ENCODE data around the gene MSANTD1.

- TF ChIP-seq ISL1 (CRISPR knock-in tag; IDR thresholded peaks at IDR 0.05) = no peak
- no peak for TF ChIP-seq CREB5 (CRISPR knock-in tag; IDR thresholded peaks at IDR 0.05; ENCODE audit: low read depth)
- TF ChIP-seq SNAI2 (CRISPR knock-in tag; IDR thresholded peaks at IDR 0.05) = no peak
Observed at GRCh38 chr4:3199653-3200422, 49.1 kb upstream of the MSANTD1 start.

Measured in SK-N-SH treated with all-trans-retinoic acid at 6 μM for 48 hours (cell line).